GM23338 (cell line): ENCODE data around the gene RPLP1. TPM values are rescaled to one million over a fixed set of nuclear protein-coding genes. Genes with fewer than 3 reads are reported as not detected.

Experiments
- polyA plus RNA-seq: library from polyadenylated mRNA; unstranded; fragments of >200 nt; fragmentation: Nextera tagmentation; extraction: Ambion mirVana; gene quantifications from 2 replicates; pipeline ENCODE4 v1.2.1, GENCODE V29; 2016
- small RNA-seq: library from RNA; depleted of rRNA; stranded (forward); fragments of <200 nt; gene quantifications from one replicate; pipeline ENCODE3, GENCODE V24; 2014; ENCODE audit warnings: low replicate concordance
- total RNA-seq: library from RNA; depleted of rRNA; stranded (reverse); fragments of >200 nt; shearing (Covaris generic); gene quantifications from 2 replicates; pipeline ENCODE4 v1.2.3, GENCODE V29; 2014; rRNA removed

RPLP1 gene
- total and polyA plus RNA-seq, 2 experiments from 2014 or later = 283 to 3,258 TPM

Small RNAs within 50 kb of the gene (small RNA-seq; reads per million reads assigned to genes)
- gene RF00012 = not detected

Other genes starting within 250 kb of the RPLP1 start
- gene PAQR5, start 153.9 kb upstream of the RPLP1 start, total RNA-seq = 14.5 and 17.7 TPM in 2 replicates
- gene PAQR5, start 153.9 kb upstream of the RPLP1 start, polyA plus RNA-seq = 8.7 and 10.0 TPM in 2 replicates
- gene KIF23, start 38.5 kb upstream of the RPLP1 start, total RNA-seq = 76.9 and 103 TPM in 2 replicates
- 36.7 and 52.9 TPM in 2 replicates for gene KIF23, start 38.5 kb upstream of the RPLP1 start, polyA plus RNA-seq